HUES64 (cell line): ENCODE measurements around the gene TMEM38B.

Experiments used
- H3K27ac ChIP-seq: 2 replicates; pipeline ENCODE4 v1.7.0; 2013; ENCODE audit warnings: low read depth, low read length, inconsistent platforms
- H3K27me3 ChIP-seq: 2 replicates; pipeline ENCODE4 v1.6.1; 2013; ENCODE audit warnings: mild to moderate bottlenecking, low read length; ENCODE audit not compliant: insufficient read depth
- H3K36me3 ChIP-seq: 2 replicates; pipeline ENCODE4 v1.6.1; 2013; ENCODE audit warnings: mild to moderate bottlenecking, low read length; ENCODE audit not compliant: insufficient read depth
- H3K4me1 ChIP-seq: 2 replicates; pipeline ENCODE4 v1.6.1; 2013; ENCODE audit warnings: mild to moderate bottlenecking, low read length, moderate library complexity; ENCODE audit not compliant: insufficient read depth
- H3K4me3 ChIP-seq: 2 replicates; pipeline ENCODE4 v1.5.1; 2013; ENCODE audit warnings: mild to moderate bottlenecking, low read length, moderate library complexity
- H3K9ac ChIP-seq: 2 replicates; pipeline ENCODE4 v1.6.1; 2013; ENCODE audit warnings: mild to moderate bottlenecking, low read depth, low read length
- H3K9me3 ChIP-seq: 2 replicates; pipeline ENCODE4 v1.6.1; 2013; ENCODE audit warnings: low read depth, low read length; ENCODE audit not compliant: insufficient read depth
- WGBS: fragments of 150-250, 120-280 bp; methylation state at CpG from one replicate; pipeline ENCODE4 v1.1.7; 2013; ENCODE audit warnings: missing lambda C conversion rate; 5-methylcytosine and 5-hydroxymethylcytosine counted together

TMEM38B gene

GRCh38 chr9:105683688-105684275 is 10.6 kb upstream of the TMEM38B start:
- Histone ChIP-seq H3K9ac (no peak overlapping the region), H3K36me3 (no peaks in the 10 kb centered on the region), H3K27me3 (peaks cover 2% of the 10 kb centered on the region; the same call in 1 of the 2 replicates), H3K4me1 (peaks cover 3% of the 10 kb centered on the region; the same call in 1 of the 2 replicates), H3K4me3 (no peak overlapping the region), H3K9me3 (no peaks in the 10 kb centered on the region), H3K27ac (no peak overlapping the region)
- WGBS: 84% methylated on average over 1 of the region's 1 CpG

- H3K9me3 ChIP-seq: no peaks in the 10 kb centered on the region
- H3K4me1 ChIP-seq: no peaks in the 10 kb centered on the region
- no peak overlapping the region for H3K9ac ChIP-seq
- H3K27me3 ChIP-seq: peaks cover 8% of the 10 kb centered on the region
- H3K27ac ChIP-seq: no peak overlapping the region
- WGBS: 94% methylated on average over 4 of the region's 4 CpGs
- no peaks in the 10 kb centered on the region for H3K36me3 ChIP-seq
- H3K4me3 ChIP-seq: no peak overlapping the region
Measured at GRCh38 chr9:105686936-105687335, 7.4 kb upstream of the TMEM38B start.

- peaks cover 45% of the 10 kb centered on the region for H3K27me3 ChIP-seq
- WGBS: 42% methylated on average over 1 of the region's 2 CpGs
- no peaks in the 10 kb centered on the region for H3K36me3 ChIP-seq
- no peak overlapping the region for H3K27ac ChIP-seq
- no peaks in the 10 kb centered on the region for H3K9me3 ChIP-seq
- no peak overlapping the region for H3K4me3 ChIP-seq
- peaks cover 12% of the 10 kb centered on the region for H3K4me1 ChIP-seq
- H3K9ac ChIP-seq: no peak overlapping the region
Measured at GRCh38 chr9:105690742-105691141, 3.6 kb upstream of the TMEM38B start.

GRCh38 chr9:105693435-105694189 is 729 bp upstream of the TMEM38B start:
- H3K9ac ChIP-seq: no peak overlapping the region
- peaks cover 53% of the 10 kb centered on the region for H3K27me3 ChIP-seq
- H3K4me1 ChIP-seq: peaks cover 12% of the 10 kb centered on the region
- 22% methylated on average over 14 of the region's 15 CpGs for WGBS
- no peaks in the 10 kb centered on the region for H3K36me3 ChIP-seq
- H3K9me3 ChIP-seq: no peaks in the 10 kb centered on the region
- H3K4me3 ChIP-seq: peak overlapping the region; percentile 98
- H3K27ac ChIP-seq: no peak overlapping the region

GRCh38 chr9:105694848-105695581 is 674 bp downstream of the TMEM38B start:
- H3K9me3 ChIP-seq: no peaks in the 10 kb centered on the region
- H3K9ac ChIP-seq: no peak overlapping the region
- WGBS: 5% methylated on average over 42 of the region's 42 CpGs
- H3K36me3 ChIP-seq: no peaks in the 10 kb centered on the region
- peaks cover 12% of the 10 kb centered on the region for H3K4me1 ChIP-seq
- no peak overlapping the region for H3K27ac ChIP-seq
- H3K4me3 ChIP-seq: peak overlapping the region; percentile 98
- peaks cover 53% of the 10 kb centered on the region for H3K27me3 ChIP-seq

- Histone ChIP-seq H3K4me1 (peaks cover 12% of the 10 kb centered on the region), H3K27ac (no peak overlapping the region), H3K36me3 (no peaks in the 10 kb centered on the region)
Measured at GRCh38 chr9:105696219-105696793, 2.0 kb downstream of the TMEM38B start.

GRCh38 chr9:105697871-105698270 is 3.5 kb downstream of the TMEM38B start:
- Histone ChIP-seq H3K36me3 (no peaks in the 10 kb centered on the region), H3K4me1 (peaks cover 11% of the 10 kb centered on the region), H3K27ac (no peak overlapping the region), H3K4me3 (no peak overlapping the region), H3K27me3 (peaks cover 37% of the 10 kb centered on the region), H3K9me3 (no peaks in the 10 kb centered on the region), H3K9ac (no peak overlapping the region)
- 74% methylated on average over 3 of the region's 4 CpGs for WGBS

More at GRCh38 chr9:105696219-105696793, 2.0 kb downstream of the TMEM38B start:
- Histone ChIP-seq H3K4me3 (no peak overlapping the region), H3K27me3 (peaks cover 51% of the 10 kb centered on the region), H3K9me3 (no peaks in the 10 kb centered on the region), H3K9ac (no peak overlapping the region)
- WGBS: 95% methylated on average over 10 of the region's 12 CpGs

- no CpG with 5 or more reads among the region's 1 CpG for WGBS
Measured at GRCh38 chr9:105698348-105698870, 4.1 kb downstream of the TMEM38B start.

GRCh38 chr9:105700668-105701067 is 6.3 kb downstream of the TMEM38B start:
- WGBS: 83% methylated on average over 1 of the region's 1 CpG
- Histone ChIP-seq H3K4me3 (no peak overlapping the region), H3K27me3 (peaks cover 11% of the 10 kb centered on the region), H3K27ac (no peak overlapping the region), H3K36me3 (no peaks in the 10 kb centered on the region), H3K9me3 (no peaks in the 10 kb centered on the region), H3K4me1 (no peaks in the 10 kb centered on the region), H3K9ac (no peak overlapping the region)

More at GRCh38 chr9:105698348-105698870, 4.1 kb downstream of the TMEM38B start:
- Histone ChIP-seq H3K4me1 (peaks cover 8% of the 10 kb centered on the region), H3K27me3 (peaks cover 32% of the 10 kb centered on the region), H3K4me3 (no peak overlapping the region), H3K27ac (no peak overlapping the region), H3K9me3 (no peaks in the 10 kb centered on the region), H3K9ac (no peak overlapping the region), H3K36me3 (no peaks in the 10 kb centered on the region)

GRCh38 chr9:105701145-105701544 is 6.8 kb downstream of the TMEM38B start:
- H3K9me3 ChIP-seq: no peaks in the 10 kb centered on the region
- no peaks in the 10 kb centered on the region for H3K36me3 ChIP-seq
- H3K9ac ChIP-seq: no peak overlapping the region
- H3K4me1 ChIP-seq: no peaks in the 10 kb centered on the region
- H3K4me3 ChIP-seq: no peak overlapping the region
- no peak overlapping the region for H3K27ac ChIP-seq
- 90% methylated on average over 2 of the region's 2 CpGs for WGBS
- H3K27me3 ChIP-seq: peaks cover 6% of the 10 kb centered on the region

GRCh38 chr9:105702207-105702606 is 7.9 kb downstream of the TMEM38B start:
- Histone ChIP-seq H3K4me3 (no peak overlapping the region), H3K4me1 (no peaks in the 10 kb centered on the region), H3K9ac (no peak overlapping the region), H3K36me3 (no peaks in the 10 kb centered on the region), H3K9me3 (no peaks in the 10 kb centered on the region), H3K27me3 (no peaks in the 10 kb centered on the region), H3K27ac (no peak overlapping the region)
- WGBS: 100% methylated on average over 1 of the region's 1 CpG
